IMR-90 (cell line): ENCODE measurements around the gene AIF1. TPM values are rescaled to one million over a fixed set of nuclear protein-coding genes. Genes with fewer than 3 reads are reported as not detected.

ENCODE experiments used
- ATAC-seq: fragments of 200-7000 bp; cut with Tn5 transposase; 2 replicates; pipeline ENCODE4 v1.9.1; 2020; ENCODE audit warnings: low read depth, mild to moderate bottlenecking, moderate library complexity
- BruUV-seq: library from RNA; stranded (reverse); fragments of 400-500 nt; replicated peaks from 2 replicates; lab custom pipeline; 2021; lab: Mats Ljungman, UMichigan
- CTCF ChIA-PET: fragments of 300-600 bp; formaldehyde crosslinking; extraction: SDS; loops from one replicate; lab custom pipeline; 2021; ENCODE audit warnings: antibody characterized with exemption; lab: Yijun Ruan, JAX
- POLR2A ChIA-PET: fragments of 300-600 bp; sonication (Branson Sonifier 250); formaldehyde crosslinking; loops from one replicate; lab custom pipeline; 2022; ENCODE audit warnings: antibody characterized with exemption; ENCODE audit not compliant: unreplicated experiment; lab: Charles Lee
- DNase-seq: peaks from one replicate; pipeline ENCODE4 v3.0.0; 2013
- H2AFZ ChIP-seq: replicated peaks from 2 replicates; pipeline ENCODE3; 2013; ENCODE audit warnings: low read length, mild to moderate bottlenecking; ENCODE audit not compliant: poor library complexity
- H2AK5ac ChIP-seq: 2 replicates; pipeline ENCODE4 v1.6.1; 2013; ENCODE audit warnings: low read depth, low read length, inconsistent platforms
- H2AK9ac ChIP-seq: replicated peaks from 2 replicates; pipeline ENCODE3; 2013; ENCODE audit warnings: mild to moderate bottlenecking, low read depth, low read length, moderate library complexity; ENCODE audit not compliant: poor library complexity
- H2BK120ac ChIP-seq: 2 replicates; pipeline ENCODE4 v1.6.1; 2013; ENCODE audit warnings: low read depth, low read length, inconsistent platforms
- H2BK15ac ChIP-seq: 3 replicates; pipeline ENCODE4 v1.6.1; 2013; ENCODE audit warnings: low read depth, low read length, inconsistent platforms
- H2BK20ac ChIP-seq: 2 replicates; pipeline ENCODE4 v1.6.1; 2013; ENCODE audit warnings: low read depth, mild to moderate bottlenecking, inconsistent platforms, low read length, moderate library complexity
- H2BK5ac ChIP-seq: 2 replicates; pipeline ENCODE4 v1.6.1; 2013; ENCODE audit warnings: mild to moderate bottlenecking, low read depth, low read length, inconsistent platforms; ENCODE audit not compliant: poor library complexity, severe bottlenecking
- H3K14ac ChIP-seq: replicated peaks from 2 replicates; pipeline ENCODE4 v1.6.1; 2013; ENCODE audit warnings: low read depth, low read length, inconsistent platforms
- H3K18ac ChIP-seq: 2 replicates; pipeline ENCODE4 v1.6.1; 2013; ENCODE audit warnings: low read depth, low read length, control low read depth
- H3K23ac ChIP-seq: 2 replicates; pipeline ENCODE4 v1.6.1; 2013; ENCODE audit warnings: low read depth, low read length, inconsistent platforms
- H3K27ac ChIP-seq: 2 replicates; pipeline ENCODE4 v1.5.1; 2013; ENCODE audit warnings: mild to moderate bottlenecking, control low read depth, low read length; ENCODE audit not compliant: insufficient read depth
- H3K27me3 ChIP-seq: 2 replicates; pipeline ENCODE4 v1.6.1; 2013; ENCODE audit warnings: low read length; ENCODE audit not compliant: control insufficient read depth, insufficient read depth
- H3K36me3 ChIP-seq: 2 replicates; pipeline ENCODE4 v1.6.1; 2013; ENCODE audit warnings: low read length, mixed read lengths; ENCODE audit not compliant: control insufficient read depth, insufficient read depth
- H3K4ac ChIP-seq: 2 replicates; pipeline ENCODE4 v1.6.1; 2013; ENCODE audit warnings: low read depth, low read length, inconsistent platforms
- H3K4me1 ChIP-seq: 2 replicates; pipeline ENCODE4 v1.6.1; 2013; ENCODE audit warnings: low read length, mixed read lengths; ENCODE audit not compliant: control insufficient read depth, insufficient read depth
- H3K4me2 ChIP-seq: 2 replicates; pipeline ENCODE4 v1.6.1; 2013; ENCODE audit warnings: low read depth, mild to moderate bottlenecking, control low read depth, low read length, moderate library complexity
- H3K4me3 ChIP-seq: 2 replicates; pipeline ENCODE4 v1.5.1; 2013; ENCODE audit warnings: low read depth, mild to moderate bottlenecking, control low read depth, low read length, moderate library complexity; ENCODE audit not compliant: insufficient read depth
- H3K56ac ChIP-seq: 2 replicates; pipeline ENCODE4 v1.6.1; 2013; ENCODE audit warnings: low read length, inconsistent platforms; ENCODE audit not compliant: insufficient read depth; ENCODE audit errors: extremely low read depth
- H3K79me1 ChIP-seq, 2 experiments: 2 replicates each; pipeline ENCODE4 v1.6.1; 2013; ENCODE audit warnings: low read length in 2 of 2, inconsistent platforms in 1 of 2, low read depth in 1 of 2
- H3K9ac ChIP-seq: 2 replicates; pipeline ENCODE4 v1.6.1; 2013; ENCODE audit warnings: low read depth, low read length, control low read depth
- H3K9me1 ChIP-seq: 2 replicates; pipeline ENCODE4 v1.6.1; 2013; ENCODE audit warnings: low read length, inconsistent platforms; ENCODE audit not compliant: insufficient read depth
- H3K9me3 ChIP-seq: 2 replicates; pipeline ENCODE4 v1.6.1; 2013; ENCODE audit warnings: low read length; ENCODE audit not compliant: control insufficient read depth, insufficient read depth
- H4K20me1 ChIP-seq: 2 replicates; pipeline ENCODE4 v1.6.1; 2013; ENCODE audit warnings: low read length, inconsistent platforms; ENCODE audit not compliant: insufficient read depth
- H4K5ac ChIP-seq: 2 replicates; pipeline ENCODE4 v1.6.1; 2013; ENCODE audit warnings: mild to moderate bottlenecking, low read depth, low read length, control low read depth
- H4K8ac ChIP-seq, 2 experiments: 2 replicates each; pipeline ENCODE4 v1.6.1; 2013; ENCODE audit warnings: low read depth in 2 of 2, low read length in 2 of 2, control low read depth in 1 of 2, inconsistent platforms in 1 of 2
- H4K91ac ChIP-seq: 2 replicates; pipeline ENCODE4 v1.6.1; 2013; ENCODE audit warnings: low read depth, low read length, inconsistent platforms; ENCODE audit not compliant: insufficient read depth
- BHLHE40 ChIP-seq: fragments of 150-350 bp; IDR thresholded peaks from 2 replicates; pipeline ENCODE4 v1.6.1; 2016; ENCODE audit warnings: mild to moderate bottlenecking, low read depth, low read length
- CEBPB ChIP-seq: IDR thresholded peaks from 2 replicates; pipeline ENCODE4 v1.6.1; 2012; ENCODE audit warnings: low read depth, low read length, improper control_type of control experiment
- CHD1 ChIP-seq: IDR thresholded peaks from 2 replicates; pipeline ENCODE4 v1.6.1; 2012; ENCODE audit warnings: low read depth, low read length, improper control_type of control experiment
- CTCF ChIP-seq: conservative IDR thresholded peaks from 2 replicates; pipeline ENCODE4 v1.5.1; 2012; ENCODE audit warnings: mild to moderate bottlenecking, low read depth, low read length, improper control_type of control experiment
- ELK1 ChIP-seq: fragments of 150-350 bp; IDR thresholded peaks from 2 replicates; pipeline ENCODE4 v1.6.1; 2016; ENCODE audit warnings: low read depth, mild to moderate bottlenecking, low read length, moderate library complexity, borderline replicate concordance
- FOS ChIP-seq: fragments of 150-350 bp; IDR thresholded peaks from 2 replicates; pipeline ENCODE4 v1.6.1; 2016; ENCODE audit warnings: low read depth, low read length
- MAFK ChIP-seq: IDR thresholded peaks from 2 replicates; pipeline ENCODE4 v1.6.1; 2012; ENCODE audit warnings: low read depth, low read length, improper control_type of control experiment
- MAZ ChIP-seq: IDR thresholded peaks from 2 replicates; pipeline ENCODE4 v1.6.1; 2012; ENCODE audit warnings: low read depth, mild to moderate bottlenecking, low read length, improper control_type of control experiment, moderate library complexity, borderline replicate concordance
- MXI1 ChIP-seq: IDR thresholded peaks from 2 replicates; pipeline ENCODE4 v1.6.1; 2012; ENCODE audit warnings: low read depth, mild to moderate bottlenecking, low read length, moderate library complexity, borderline replicate concordance
- NFE2L2 ChIP-seq: fragments of 150-350 bp; IDR thresholded peaks from 2 replicates; pipeline ENCODE4 v1.6.1; 2016; ENCODE audit warnings: low read depth, mild to moderate bottlenecking, low read length
- POLR2A ChIP-seq: IDR thresholded peaks from 2 replicates; pipeline ENCODE4 v1.6.1; 2012; ENCODE audit warnings: mild to moderate bottlenecking, low read depth, low read length
- RAD21 ChIP-seq: IDR thresholded peaks from 2 replicates; pipeline ENCODE4 v1.6.1; 2012; ENCODE audit warnings: low read length, improper control_type of control experiment
- RCOR1 ChIP-seq: IDR thresholded peaks from 2 replicates; pipeline ENCODE4 v1.6.1; 2012; ENCODE audit warnings: mild to moderate bottlenecking, low read length, improper control_type of control experiment; ENCODE audit not compliant: insufficient replicate concordance
- RFX5 ChIP-seq: IDR thresholded peaks from 2 replicates; pipeline ENCODE4 v1.8.0; 2012; ENCODE audit warnings: low read depth, mild to moderate bottlenecking, low read length, moderate library complexity
- SMC3 ChIP-seq: fragments of 150-350 bp; IDR thresholded peaks from 2 replicates; pipeline ENCODE4 v1.6.1; 2016; ENCODE audit warnings: low read depth, mild to moderate bottlenecking, antibody characterized with exemption, low read length, moderate library complexity
- USF2 ChIP-seq: fragments of 150-350 bp; IDR thresholded peaks from 2 replicates; pipeline ENCODE4 v1.6.1; 2017; ENCODE audit warnings: mild to moderate bottlenecking, antibody characterized with exemption, low read length, low read depth
- WGBS, 2 experiments: methylation state at CpG; one replicate each; pipeline versions ENCODE4 v1.1.5 to v1.1.7; 2013; ENCODE audit warnings: missing lambda C conversion rate in 2 of 2; ENCODE audit not compliant: insufficient read length in 1 of 2; ENCODE audit errors: extremely low coverage in 2 of 2; 5-methylcytosine and 5-hydroxymethylcytosine counted together
- dilution Hi-C: fragments of 300-500 bp; cut with HindIII; formaldehyde crosslinking; loops from one replicate; pipeline ENCODE4 v1.14.3; 2018; ENCODE audit warnings: low sequenced_read_pairs; ENCODE audit not compliant: unreplicated experiment
- in situ Hi-C: fragments of 300-500 bp; cut with MboI; formaldehyde crosslinking; loops from 3 replicates; pipeline ENCODE4 v1.14.3; 2019; ENCODE audit warnings: low sequenced_read_pairs, inconsistent platforms, mixed read lengths
- intact Hi-C: fragments of 100-400 bp; cut with micrococcal nuclease; formaldehyde crosslinking; loops from 2 replicates; pipeline ENCODE4 v1.10.0; 2022
- polyA plus RNA-seq, 3 experiments: library from polyadenylated mRNA; depleted of rRNA; stranded (reverse); fragments of >200 nt; gene quantifications; 2 replicates each; pipeline ENCODE4 v1.2.3, GENCODE V29; 2012; ENCODE audit warnings: low replicate concordance in 1 of 3
- total RNA-seq: library from RNA; depleted of rRNA; stranded (reverse); fragments of >200 nt; gene quantifications from 2 replicates; pipeline ENCODE4 v1.2.3, GENCODE V29; 2012

The AIF1 gene
- total and polyA plus RNA-seq, 2 of the 4 experiments (the other 2 are of a cell fraction) = not detected

GRCh38 chr6:31633447-31633846 lies 18.4 kb downstream of the AIF1 start:
- H4K20me1 ChIP-seq = peaks cover 24% of the 10 kb centered on the region
- no peaks in the 10 kb centered on the region for H3K4me1 ChIP-seq
- POLR2A ChIA-PET = no interaction called here

More at GRCh38 chr6:31633447-31633846, 18.4 kb downstream of the AIF1 start:
- no CpG with 5 or more reads among the region's 7 CpGs for WGBS, 2 experiments
- Histone ChIP-seq H4K5ac (no peak overlapping the region), H2BK5ac (peak overlapping the region; percentile 41), H2AK5ac (no peak overlapping the region), H3K9ac (no peak overlapping the region), H3K4me2 (no peak overlapping the region), H3K23ac (no peak overlapping the region), H3K36me3 (peaks cover 87% of the 10 kb centered on the region), H4K91ac (no peak overlapping the region), H3K4me3 (no peak overlapping the region), H2BK120ac (no peak overlapping the region), H2BK20ac (no peak overlapping the region), H4K8ac (no peak overlapping the region), H2BK15ac (no peak overlapping the region), H3K9me3 (no peaks in the 10 kb centered on the region), H3K18ac (no peak overlapping the region), H3K27ac (no peak overlapping the region), H3K4ac (no peak overlapping the region), H3K14ac (no peak overlapping the region), H2AFZ (no peak overlapping the region), H3K56ac (no peak overlapping the region), H3K79me1 (peaks cover 31 to 46% of the 10 kb centered on the region in 2 experiments), H2AK9ac (no peak overlapping the region), H3K9me1 (no peaks in the 10 kb centered on the region), H3K27me3 (no peaks in the 10 kb centered on the region)
- no TSS peak for BruUV-seq
- CTCF ChIA-PET = no interaction called here
- intact Hi-C loops = no loop called here
- dilution Hi-C loops = no loop called here
- DNase-seq (no peak), ATAC-seq (no peak)
- no peak for TF ChIP-seq MXI1
- no peak for TF ChIP-seq ELK1
- no peak for TF ChIP-seq RFX5
- TF ChIP-seq MAFK = no peak
- no peak for TF ChIP-seq CEBPB
- no peak for TF ChIP-seq POLR2A
- TF ChIP-seq FOS = no peak
- no peak for TF ChIP-seq RCOR1
- TF ChIP-seq SMC3 = no peak
- no peak for TF ChIP-seq BHLHE40
- no peak for TF ChIP-seq CHD1
- no peak for TF ChIP-seq RAD21
- no peak for TF ChIP-seq NFE2L2
- TF ChIP-seq CTCF = no peak
- no peak for TF ChIP-seq MAZ
- no peak for TF ChIP-seq USF2
- in situ Hi-C loops = no loop called here
